ENCODE data around the gene IGSF8.
A peak's percentile ranks its signal among the peaks of the same experiment; 100 is the strongest.
"Not testable (repeated sequence)": the region's sequence is repeated elsewhere in the genome, so short reads cannot be mapped to it uniquely, and the experiment has no call there.

Gene IGSF8

DNA sequence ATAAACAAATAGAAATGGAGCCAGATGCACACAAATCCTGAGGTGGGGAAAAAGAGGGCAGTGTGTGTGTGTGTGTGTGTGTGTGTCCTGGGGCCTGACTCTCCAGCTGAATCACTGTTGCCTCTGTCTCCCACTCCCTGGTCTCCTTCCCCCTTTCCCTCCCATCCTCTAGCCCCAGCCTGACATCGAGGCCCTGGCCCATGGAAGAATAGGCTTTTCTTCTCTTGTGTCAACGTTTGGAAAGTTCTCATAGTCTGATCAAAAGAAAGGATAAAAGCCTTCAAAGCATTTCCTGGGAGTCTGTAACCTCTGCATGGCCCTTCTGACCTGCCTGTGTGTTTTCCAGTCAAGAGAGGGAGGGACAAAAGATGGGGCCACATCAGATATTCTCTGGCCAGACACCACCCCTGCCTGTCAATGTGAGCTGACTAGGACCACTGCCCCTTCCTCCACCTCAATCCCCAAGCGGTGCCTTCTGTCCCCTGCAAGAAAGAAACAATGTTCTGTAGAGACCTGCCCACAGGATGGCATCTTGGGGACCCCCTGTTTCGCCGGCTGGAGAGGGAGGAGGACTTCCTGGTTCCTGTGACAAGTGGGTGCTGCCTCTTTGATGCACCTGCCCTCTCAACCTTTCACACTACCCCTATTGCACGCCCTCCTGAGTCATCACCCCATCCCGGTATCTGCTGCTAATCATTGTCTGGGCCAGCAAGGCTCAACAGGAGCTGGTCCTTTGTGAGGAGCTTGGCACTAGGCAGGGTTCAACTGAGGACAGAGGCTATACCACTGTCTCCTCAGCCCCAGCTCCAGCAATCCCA is 44.7 kb downstream of the IGSF8 start:
- no peak overlapping the region for H3K4me2 ChIP-seq (ENCODE audit: low read length)
- no peaks in the 10 kb centered on the region for H3K36me3 ChIP-seq (ENCODE audit: insufficient read depth, low read length)
- no peaks in the 10 kb centered on the region for H3K9me3 ChIP-seq (replicated peaks; ENCODE audit: low read length)
- no peaks in the 10 kb centered on the region for H3K4me1 ChIP-seq (ENCODE audit: control insufficient read depth, insufficient read depth, low read length)
- no peak overlapping the region for H3K9ac ChIP-seq (ENCODE audit: low read depth, low read length)
- H3K27me3 ChIP-seq (ENCODE audit: control insufficient read depth, insufficient read depth, low read length) = peaks cover 83% of the 10 kb centered on the region
- no peak overlapping the region for H3K4me3 ChIP-seq (ENCODE audit: low read length)

DNA sequence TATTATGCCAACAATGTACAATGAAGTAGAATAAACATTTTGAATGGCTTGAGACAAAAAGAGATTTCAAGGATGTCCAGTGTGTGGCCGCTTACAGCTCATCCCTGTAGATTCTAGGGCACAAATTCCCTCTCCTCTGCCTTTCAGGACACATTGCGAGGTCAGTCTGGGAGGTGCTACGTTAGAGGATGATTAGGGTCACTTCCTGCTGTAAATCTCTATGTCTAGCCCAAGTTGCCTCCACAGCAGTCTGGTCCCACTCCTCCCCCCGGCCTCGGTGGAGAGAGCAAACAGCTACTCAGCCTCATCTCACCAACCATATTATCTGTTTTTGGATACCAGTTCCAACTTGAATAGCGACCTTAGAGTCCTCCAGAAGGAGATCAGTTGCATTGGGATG is 45.5 kb downstream of the IGSF8 start:
- no peaks in the 10 kb centered on the region for H3K36me3 ChIP-seq (ENCODE audit: insufficient read depth, low read length)
- H3K27me3 ChIP-seq (ENCODE audit: control insufficient read depth, insufficient read depth, low read length) = peaks cover 82% of the 10 kb centered on the region
- H3K4me3 ChIP-seq (ENCODE audit: low read length) = no peak overlapping the region
- no peaks in the 10 kb centered on the region for H3K9me3 ChIP-seq (replicated peaks; ENCODE audit: low read length)
- no peak overlapping the region for H3K4me2 ChIP-seq (ENCODE audit: low read length)
- H3K4me1 ChIP-seq (ENCODE audit: control insufficient read depth, insufficient read depth, low read length) = no peaks in the 10 kb centered on the region
- no peak overlapping the region for H3K9ac ChIP-seq (ENCODE audit: low read depth, low read length)

DNA sequence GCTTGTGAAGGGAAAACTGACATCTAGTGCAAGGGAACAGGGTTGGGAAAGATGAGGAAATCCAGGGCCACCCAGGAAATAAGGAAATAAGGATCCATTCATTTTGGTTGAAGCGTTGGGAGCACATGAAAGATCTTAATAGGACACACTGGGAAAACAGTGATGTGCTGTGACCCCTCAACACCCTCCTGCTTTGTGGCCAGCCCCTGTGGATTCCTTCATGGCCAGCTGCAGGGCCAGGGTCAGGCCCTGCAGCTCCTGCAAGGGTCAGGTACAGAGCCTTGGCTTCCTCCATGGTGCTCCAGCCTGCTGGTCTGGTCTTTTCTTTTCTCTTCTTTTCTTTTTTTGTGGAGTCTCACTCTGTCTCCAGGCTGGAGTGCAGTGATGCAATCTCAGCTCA is 47.8 kb downstream of the IGSF8 start:
- H3K27me3 ChIP-seq (ENCODE audit: control insufficient read depth, insufficient read depth, low read length) = peaks cover 62% of the 10 kb centered on the region
- no peak overlapping the region for H3K4me3 ChIP-seq (ENCODE audit: low read length)
- no peak overlapping the region for H3K4me2 ChIP-seq (ENCODE audit: low read length)
- H3K9ac ChIP-seq (ENCODE audit: low read depth, low read length) = no peak overlapping the region
- H3K9me3 ChIP-seq (replicated peaks; ENCODE audit: low read length) = no peaks in the 10 kb centered on the region
- H3K36me3 ChIP-seq (ENCODE audit: insufficient read depth, low read length) = no peaks in the 10 kb centered on the region
- H3K4me1 ChIP-seq (ENCODE audit: control insufficient read depth, insufficient read depth, low read length) = peaks cover 12% of the 10 kb centered on the region

DNA sequence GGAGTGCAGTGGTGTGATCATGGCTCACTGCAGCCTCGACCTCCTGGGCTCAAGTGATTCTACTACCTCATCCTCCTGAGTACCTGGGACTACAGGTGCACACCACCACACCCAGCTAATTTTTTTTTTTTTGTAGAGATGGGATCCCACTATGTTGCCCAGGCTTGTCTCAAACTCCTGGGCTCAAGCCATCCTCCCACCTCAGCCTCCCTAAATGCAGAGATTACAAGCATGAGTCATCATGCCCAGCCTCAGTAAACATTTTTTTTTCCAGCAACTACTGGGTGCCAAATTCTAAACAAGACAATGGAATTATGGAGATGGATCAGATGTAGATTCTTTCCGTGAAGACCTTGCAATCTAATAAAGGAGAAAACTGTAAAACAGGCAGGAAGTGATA is 48.2 kb downstream of the IGSF8 start:
- H3K9me3 ChIP-seq (replicated peaks; ENCODE audit: low read length); H3K4me2 ChIP-seq (ENCODE audit: low read length); H3K9ac ChIP-seq (ENCODE audit: low read depth, low read length); H3K36me3 ChIP-seq (ENCODE audit: insufficient read depth, low read length); H3K4me3 ChIP-seq (ENCODE audit: low read length): not testable (repeated sequence)
- Histone ChIP-seq H3K4me1 (ENCODE audit: control insufficient read depth, insufficient read depth, low read length) (peaks cover 12% of the 10 kb centered on the region), H3K27me3 (ENCODE audit: control insufficient read depth, insufficient read depth, low read length) (peaks cover 62% of the 10 kb centered on the region)

DNA sequence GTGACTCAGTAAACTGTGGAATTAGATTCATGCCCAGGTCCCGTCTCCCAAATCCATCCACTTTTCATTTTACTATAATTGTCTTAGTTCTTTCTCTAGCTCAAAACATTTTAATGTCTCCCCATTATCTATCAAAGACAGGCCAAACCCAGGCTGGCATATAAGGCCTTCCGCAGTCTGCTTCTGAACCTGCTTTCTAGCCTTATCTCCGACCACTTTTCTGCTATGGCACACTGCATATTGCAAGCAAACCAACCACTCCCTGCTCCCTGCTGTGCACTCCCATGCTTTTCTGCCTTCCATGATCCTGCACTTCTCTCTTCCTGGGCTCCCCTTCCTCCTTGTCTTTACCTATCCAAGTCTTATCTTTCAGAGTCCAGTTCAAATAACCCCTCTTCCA is 49.3 kb downstream of the IGSF8 start:
- Histone ChIP-seq H3K36me3 (ENCODE audit: insufficient read depth, low read length) (no peaks in the 10 kb centered on the region), H3K4me2 (ENCODE audit: low read length) (no peak overlapping the region), H3K9me3 (replicated peaks; ENCODE audit: low read length) (no peaks in the 10 kb centered on the region), H3K27me3 (ENCODE audit: control insufficient read depth, insufficient read depth, low read length) (peaks cover 62% of the 10 kb centered on the region), H3K4me1 (ENCODE audit: control insufficient read depth, insufficient read depth, low read length) (peaks cover 12% of the 10 kb centered on the region), H3K4me3 (ENCODE audit: low read length) (no peak overlapping the region), H3K9ac (ENCODE audit: low read depth, low read length) (no peak overlapping the region)

DNA sequence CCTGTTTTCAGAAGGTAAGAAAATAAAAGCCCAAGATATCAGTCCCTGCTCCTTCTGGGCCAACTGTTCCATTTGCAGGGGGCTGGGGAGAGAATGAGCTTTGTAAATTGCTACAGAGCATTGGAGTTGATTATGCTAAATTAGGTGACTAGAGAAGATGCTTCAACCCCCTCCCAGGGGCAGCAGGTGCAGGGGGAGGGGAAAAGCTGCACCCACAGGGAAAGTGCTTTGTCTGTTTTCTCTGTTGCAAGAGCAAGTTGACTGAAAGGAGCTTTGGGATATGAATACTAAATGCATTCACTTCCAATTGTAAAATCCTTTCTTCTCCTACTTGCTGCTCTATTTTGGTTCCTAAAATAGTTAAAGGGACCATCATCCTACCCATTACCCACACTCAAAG is 50.1 kb downstream of the IGSF8 start:
- Histone ChIP-seq H3K9me3 (replicated peaks; ENCODE audit: low read length) (no peaks in the 10 kb centered on the region), H3K36me3 (ENCODE audit: insufficient read depth, low read length) (no peaks in the 10 kb centered on the region), H3K9ac (ENCODE audit: low read depth, low read length) (no peak overlapping the region), H3K4me3 (ENCODE audit: low read length) (no peak overlapping the region), H3K27me3 (ENCODE audit: control insufficient read depth, insufficient read depth, low read length) (peaks cover 62% of the 10 kb centered on the region), H3K4me2 (ENCODE audit: low read length) (no peak overlapping the region), H3K4me1 (ENCODE audit: control insufficient read depth, insufficient read depth, low read length) (peaks cover 12% of the 10 kb centered on the region)

DNA sequence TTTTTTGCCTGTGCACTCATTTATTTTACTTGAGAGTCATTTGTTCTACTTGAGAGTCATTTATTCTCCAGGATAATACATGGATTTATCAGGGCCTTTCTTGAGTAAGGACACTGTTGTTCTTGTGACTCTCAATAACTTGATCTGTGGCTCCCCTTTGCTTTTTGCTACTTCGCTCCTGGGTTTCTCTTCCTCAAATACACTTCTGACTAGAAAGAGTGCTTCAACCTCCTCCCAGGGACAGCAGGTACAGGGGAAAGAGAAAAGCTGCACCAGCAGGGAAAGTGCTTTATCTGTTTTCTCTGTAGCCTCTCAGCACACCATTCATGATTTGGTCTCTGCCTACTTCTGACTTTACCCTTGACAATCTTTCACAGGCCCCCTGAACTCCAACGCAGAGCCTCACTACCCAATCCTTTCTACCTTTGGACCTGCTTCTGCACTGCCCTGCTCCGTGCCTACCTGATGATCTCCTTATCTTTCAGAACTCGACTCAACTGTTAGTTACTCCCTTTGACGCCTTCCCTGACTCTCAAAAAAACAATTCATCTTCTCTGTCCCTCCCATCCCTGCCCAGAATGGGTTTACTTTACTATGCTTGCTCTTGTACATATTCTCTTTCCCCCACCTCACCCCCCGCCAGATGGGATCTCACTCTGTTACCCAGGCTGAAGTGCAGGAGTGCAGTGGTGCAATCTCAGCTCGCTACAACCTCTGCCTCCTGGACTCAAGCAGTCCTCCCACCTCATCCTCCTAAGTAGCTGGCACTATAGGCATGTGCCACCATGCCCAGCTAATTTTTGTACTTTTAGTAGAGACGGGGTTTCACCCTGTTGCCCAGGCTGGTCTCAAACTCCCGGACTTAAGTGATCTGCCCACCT is 51.1 kb downstream of the IGSF8 start:
- H3K4me1 ChIP-seq (ENCODE audit: control insufficient read depth, insufficient read depth, low read length) = peaks cover 12% of the 10 kb centered on the region
- H3K4me3 ChIP-seq (ENCODE audit: low read length) = peak overlapping the region; percentile 31
- peak overlapping the region; percentile 6 for H3K9ac ChIP-seq (ENCODE audit: low read depth, low read length)
- H3K27me3 ChIP-seq (ENCODE audit: control insufficient read depth, insufficient read depth, low read length) = peaks cover 58% of the 10 kb centered on the region
- peak overlapping the region; percentile 74 for H3K4me2 ChIP-seq (ENCODE audit: low read length)
- H3K36me3 ChIP-seq (ENCODE audit: insufficient read depth, low read length) = no peaks in the 10 kb centered on the region
- H3K9me3 ChIP-seq (replicated peaks; ENCODE audit: low read length) = no peaks in the 10 kb centered on the region

DNA sequence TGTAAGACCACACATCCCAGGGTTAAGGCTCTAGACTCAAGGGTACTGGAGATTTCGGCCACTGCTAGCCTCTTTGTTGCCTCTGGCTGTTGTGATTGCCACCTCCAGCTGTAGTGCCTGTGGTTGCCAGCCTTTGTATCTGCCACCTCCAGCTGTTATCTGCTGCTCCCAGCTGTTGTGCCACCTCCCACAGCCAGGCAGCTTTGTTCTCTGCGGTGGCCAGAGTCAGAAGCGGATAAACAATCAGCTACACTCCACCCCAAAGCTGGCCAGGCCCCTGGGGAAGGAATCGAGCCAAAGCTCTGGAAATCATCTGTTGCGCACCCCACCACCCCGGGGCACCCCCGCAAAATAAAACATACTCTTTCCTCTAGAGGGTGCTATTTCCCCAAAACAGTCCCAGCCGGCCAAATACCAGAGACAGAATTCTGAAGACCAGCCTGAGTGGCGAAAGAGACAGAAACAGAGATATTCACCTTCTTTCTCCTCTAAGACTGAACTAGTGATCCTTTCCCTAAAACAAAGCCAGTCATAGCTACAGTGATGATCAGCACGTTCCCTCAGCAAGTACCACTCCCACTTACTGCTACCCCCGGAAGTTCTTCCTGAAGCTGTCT is 51.8 kb downstream of the IGSF8 start:
- Histone ChIP-seq H3K27me3 (ENCODE audit: control insufficient read depth, insufficient read depth, low read length) (peaks cover 50% of the 10 kb centered on the region), H3K4me3 (ENCODE audit: low read length) (peak overlapping the region; percentile 31)

DNA sequence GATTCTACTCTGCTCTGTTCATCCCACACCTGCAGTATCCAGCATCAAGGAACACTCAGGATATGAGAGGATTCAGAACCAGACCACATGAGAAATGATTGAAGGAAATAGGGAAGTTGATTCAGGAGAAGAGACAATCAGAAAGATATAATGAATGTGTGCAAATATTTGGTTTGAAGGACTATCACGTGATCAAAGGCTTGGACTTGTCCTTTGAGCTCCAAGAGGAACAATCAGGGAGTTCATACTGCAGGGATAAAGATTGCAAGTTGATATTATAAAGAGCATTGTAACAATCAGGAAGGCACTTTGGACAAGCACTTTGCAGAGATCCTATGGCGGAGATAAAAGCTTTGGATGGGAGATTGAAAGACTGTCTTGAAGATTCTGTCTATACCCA is 52.8 kb downstream of the IGSF8 start:
- H3K4me3 ChIP-seq (ENCODE audit: low read length) = no peak overlapping the region
- peaks cover 12% of the 10 kb centered on the region for H3K4me1 ChIP-seq (ENCODE audit: control insufficient read depth, insufficient read depth, low read length)
- H3K9me3 ChIP-seq (replicated peaks; ENCODE audit: low read length) = no peaks in the 10 kb centered on the region
- H3K9ac ChIP-seq (ENCODE audit: low read depth, low read length) = no peak overlapping the region
- peaks cover 42% of the 10 kb centered on the region for H3K27me3 ChIP-seq (ENCODE audit: control insufficient read depth, insufficient read depth, low read length)
- no peaks in the 10 kb centered on the region for H3K36me3 ChIP-seq (ENCODE audit: insufficient read depth, low read length)
- no peak overlapping the region for H3K4me2 ChIP-seq (ENCODE audit: low read length)

More for the DNA sequence above, 51.8 kb downstream of the IGSF8 start:
- peak overlapping the region; percentile 6 for H3K9ac ChIP-seq (ENCODE audit: low read depth, low read length)
- H3K4me1 ChIP-seq (ENCODE audit: control insufficient read depth, insufficient read depth, low read length) = peaks cover 12% of the 10 kb centered on the region
- no peaks in the 10 kb centered on the region for H3K9me3 ChIP-seq (replicated peaks; ENCODE audit: low read length)
- H3K4me2 ChIP-seq (ENCODE audit: low read length) = peak overlapping the region; percentile 74
- no peaks in the 10 kb centered on the region for H3K36me3 ChIP-seq (ENCODE audit: insufficient read depth, low read length)

DNA sequence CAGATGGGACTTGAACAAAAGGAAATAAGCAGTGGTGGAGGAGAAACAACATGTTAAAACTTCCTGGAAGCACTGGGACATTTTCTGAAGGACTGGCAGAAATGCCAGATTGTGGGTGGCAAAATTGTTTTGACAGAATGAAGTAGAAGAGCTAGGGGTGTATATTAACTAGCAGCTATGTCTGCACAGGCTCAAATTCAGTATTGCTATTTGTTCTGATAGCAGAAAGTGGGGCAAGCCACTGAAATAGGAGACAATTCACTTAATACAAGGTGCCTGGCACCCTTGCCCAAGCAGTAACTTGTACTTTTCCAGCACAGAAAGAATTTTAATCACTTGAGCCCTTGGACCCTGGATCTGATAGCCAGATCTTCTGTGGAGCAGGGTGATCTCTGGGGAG is 54.9 kb downstream of the IGSF8 start:
- Histone ChIP-seq H3K4me2 (ENCODE audit: low read length) (no peak overlapping the region), H3K27me3 (ENCODE audit: control insufficient read depth, insufficient read depth, low read length) (peaks cover 47% of the 10 kb centered on the region), H3K9me3 (replicated peaks; ENCODE audit: low read length) (no peaks in the 10 kb centered on the region), H3K4me1 (ENCODE audit: control insufficient read depth, insufficient read depth, low read length) (peaks cover 12% of the 10 kb centered on the region), H3K36me3 (ENCODE audit: insufficient read depth, low read length) (no peaks in the 10 kb centered on the region), H3K9ac (ENCODE audit: low read depth, low read length) (no peak overlapping the region), H3K4me3 (ENCODE audit: low read length) (no peak overlapping the region)
